A549 (cell line): ENCODE results near the gene CCDC85B. TPM values are rescaled to one million over a fixed set of nuclear protein-coding genes. Genes with fewer than 3 reads are reported as not detected.
A peak's percentile ranks its signal among the peaks of the same experiment; 100 is the strongest.

ENCODE experiments used
- ATAC-seq, 2 experiments: fragments of 200-7000 bp in 1 of 2; fragments of >200 bp in 1 of 2; cut with Nextera tagmentation in 1 of 2; cut with Tn5 transposase in 1 of 2; 3 replicates each; pipeline versions ENCODE4 v1.8.0 to v1.9.1; 2018 to 2020; ENCODE audit warnings: mild to moderate bottlenecking in 1 of 2, moderate library complexity in 1 of 2
- CTCF ChIA-PET: fragments of 300-600 bp; sonication (Branson Sonifier 250); formaldehyde crosslinking; extraction: SDS; loops from one replicate; lab custom pipeline; 2021; ENCODE audit warnings: antibody characterized with exemption, inconsistent platforms; lab: Yijun Ruan, JAX
- POLR2A ChIA-PET: fragments of 350-600 bp; formaldehyde crosslinking; extraction: SDS; loops from one replicate; lab custom pipeline; 2021; ENCODE audit warnings: antibody characterized with exemption, inconsistent platforms; lab: Yijun Ruan, JAX
- DNase-seq, 2 experiments: peaks; one replicate each; pipeline versions ENCODE4 v3.0.0 to v3.0.0-alpha.2; 2011 to 2016; ENCODE audit warnings: low read depth in 1 of 2, low spot score in 1 of 2
- FAIRE-seq: peaks from 2 replicates; lab custom pipeline; 2011; peaks lifted over from hg19 to GRCh38; lab: Jason Lieb, UNC
- H3K27ac ChIP-seq, 2 experiments: fragments of >200 bp; sonication (Bioruptor Twin); formaldehyde crosslinking; 3 replicates each; pipeline ENCODE4 v1.5.1; 2016 to 2017
- H3K4me1 ChIP-seq: fragments of >200 bp; sonication (Bioruptor Twin); formaldehyde crosslinking; 3 replicates; pipeline ENCODE4 v1.6.1; 2016
- H3K4me2 ChIP-seq: fragments of >200 bp; sonication (Bioruptor Twin); formaldehyde crosslinking; 3 replicates; pipeline ENCODE4 v1.6.1; 2016
- H3K4me3 ChIP-seq: fragments of >200 bp; sonication (Bioruptor Twin); formaldehyde crosslinking; 3 replicates; pipeline ENCODE4 v1.5.1; 2016
- H3K9me3 ChIP-seq: fragments of >200 bp; sonication (Bioruptor Twin); formaldehyde crosslinking; 3 replicates; pipeline ENCODE4 v1.6.1; 2016
- CBX2 ChIP-seq: fragments of 200-600 bp; sonication (generic); IDR thresholded peaks from 2 replicates; pipeline ENCODE4 v1.6.1; 2016; ENCODE audit warnings: low read depth, mild to moderate bottlenecking, borderline replicate concordance
- CEBPB ChIP-seq, 2 experiments: fragments of >200 bp in 1 of 2; sonication (Bioruptor Twin) in 1 of 2; formaldehyde crosslinking in 1 of 2; IDR thresholded peaks; 2 replicates each; pipeline ENCODE4 v1.6.1; 2012 to 2016
- CHD2 ChIP-seq: fragments of 150-350 bp; IDR thresholded peaks from 2 replicates; pipeline ENCODE4 v1.6.1; 2014; ENCODE audit warnings: low read length; ENCODE audit not compliant: partially characterized antibody
- CHD4 ChIP-seq: fragments of 200-600 bp; sonication (generic); IDR thresholded peaks from 2 replicates; pipeline ENCODE4 v1.6.1; 2016; ENCODE audit warnings: antibody characterized with exemption, mild to moderate bottlenecking, borderline replicate concordance
- E2F6 ChIP-seq: IDR thresholded peaks from 2 replicates; pipeline ENCODE4 v1.6.1; 2012; ENCODE audit warnings: low read depth, borderline replicate concordance
- EP300 ChIP-seq, 2 experiments: fragments of >200 bp; sonication (Bioruptor Twin); formaldehyde crosslinking; IDR thresholded peaks; 2 replicates in 1 of 2; 3 replicates in 1 of 2; pipeline ENCODE4 v1.6.1; 2016 to 2017
- GATA3 ChIP-seq: IDR thresholded peaks from 2 replicates; pipeline ENCODE4 v1.6.1; 2012; ENCODE audit warnings: borderline replicate concordance
- HEYL ChIP-seq: fragments of 250-450 bp; sonication (Bioruptor Pico); IDR thresholded peaks from 2 replicates; pipeline ENCODE4 v1.8.0; 2021; ENCODE audit warnings: mild to moderate bottlenecking, moderate library complexity
- HOXA7 ChIP-seq: fragments of 250-450 bp; sonication (Bioruptor Pico); IDR thresholded peaks from 2 replicates; pipeline ENCODE4 v1.5.0; 2020; ENCODE audit warnings: mild to moderate bottlenecking, moderate library complexity
- HOXB13 ChIP-seq: fragments of 250-450 bp; sonication (Bioruptor Pico); IDR thresholded peaks from 2 replicates; pipeline ENCODE4 v1.5.0; 2020; ENCODE audit warnings: low read depth, mild to moderate bottlenecking, moderate library complexity
- JUN ChIP-seq, 2 experiments: fragments of >200 bp; sonication (Bioruptor Twin); formaldehyde crosslinking; IDR thresholded peaks; 2 replicates in 1 of 2; 3 replicates in 1 of 2; pipeline ENCODE4 v1.6.1; 2016 to 2017
- JUNB ChIP-seq: fragments of >200 bp; sonication (Bioruptor Twin); formaldehyde crosslinking; IDR thresholded peaks from 2 replicates; pipeline ENCODE4 v1.6.1; 2016
- KDM1A ChIP-seq: fragments of 200-600 bp; sonication (generic); IDR thresholded peaks from 2 replicates; pipeline ENCODE4 v1.6.1; 2016; ENCODE audit warnings: low read depth, mild to moderate bottlenecking
- MAZ ChIP-seq: fragments of 150-350 bp; IDR thresholded peaks from 2 replicates; pipeline ENCODE4 v1.6.1; 2014; ENCODE audit warnings: antibody characterized with exemption, low read depth, low read length, borderline replicate concordance
- NFE2L2 ChIP-seq: fragments of 150-350 bp; conservative IDR thresholded peaks from 2 replicates; pipeline ENCODE4 v1.6.1; 2014; ENCODE audit warnings: low read length
- NR3C1 ChIP-seq: fragments of >200 bp; sonication (Bioruptor Twin); formaldehyde crosslinking; IDR thresholded peaks from 3 replicates; pipeline ENCODE4 v1.6.1; 2017
- PHF8 ChIP-seq: fragments of 200-600 bp; sonication (generic); IDR thresholded peaks from 2 replicates; pipeline ENCODE4 v1.6.1; 2016; ENCODE audit warnings: low read depth, mild to moderate bottlenecking, antibody characterized with exemption, moderate library complexity, borderline replicate concordance
- POLR2AphosphoS2 ChIP-seq: conservative IDR thresholded peaks from 2 replicates; pipeline ENCODE4 v1.6.1; 2012; ENCODE audit warnings: low read length, improper control_type of control experiment, inconsistent platforms
- RNF2 ChIP-seq: fragments of 200-600 bp; sonication (generic); IDR thresholded peaks from 2 replicates; pipeline ENCODE4 v1.6.1; 2016; ENCODE audit warnings: low read depth, mild to moderate bottlenecking, antibody characterized with exemption, moderate library complexity, borderline replicate concordance
- SMC3 ChIP-seq: fragments of >200 bp; sonication (Bioruptor Twin); formaldehyde crosslinking; IDR thresholded peaks from 3 replicates; pipeline ENCODE4 v1.6.1; 2018; ENCODE audit warnings: inconsistent platforms
- ZC3H11A ChIP-seq: fragments of 450-650 bp; IDR thresholded peaks from 2 replicates; pipeline ENCODE4 v1.6.1; 2014; ENCODE audit warnings: antibody characterized with exemption, mild to moderate bottlenecking
- ZNF302 ChIP-seq: fragments of 250-450 bp; sonication (Bioruptor Pico); IDR thresholded peaks from 2 replicates; pipeline ENCODE4 v1.9.0; 2021; ENCODE audit warnings: inconsistent platforms, mild to moderate bottlenecking, moderate library complexity
- WGBS: methylation state at CpG from one replicate; pipeline ENCODE4 v1.1.6; 2017; ENCODE audit errors: missing lambda C conversion rate; 5-methylcytosine and 5-hydroxymethylcytosine counted together
- polyA plus RNA-seq, 4 experiments: library from polyadenylated mRNA; depleted of rRNA in 3 of 4; stranded (reverse); fragments of >200 nt; fragmentation: RNase III in 1 of 4; extraction: RNeasy Plus Mini Kit Qiagen cat#74134 plus additional on column Dnase treatment in 1 of 4; gene quantifications; 2 replicates in 3 of 4; 3 replicates in 1 of 4; pipeline ENCODE4 v1.2.3, GENCODE V29; 2011 to 2017
- TF ChIP-seq, protein P1 (sequence below): fragments of 250-450 bp; sonication (Bioruptor Pico); IDR thresholded peaks from 2 replicates; pipeline ENCODE4 v1.5.0; 2020; ENCODE audit warnings: low read depth, mild to moderate bottlenecking, moderate library complexity
- TF ChIP-seq, protein P2 (sequence below): IDR thresholded peaks from 2 replicates; pipeline ENCODE4 v1.6.1; 2012

CCDC85B gene
- polyA plus RNA-seq, 2 of the 4 experiments (the other 2 are of a cell fraction) = 7.3 to 27.5 TPM

- peak overlapping the region; percentile 9; the same call in 1 of the 3 replicates for H3K4me3 ChIP-seq
- no peak for ATAC-seq
- TF ChIP-seq NFE2L2 (no peak), EP300 (IDR thresholded peaks at IDR 0.05) (no peak), NR3C1 (no peak), JUNB (no peak), HEYL (no peak), CEBPB (IDR thresholded peaks at IDR 0.05) (no peak), SMC3 (no peak), CBX2 (no peak), JUN (IDR thresholded peaks at IDR 0.05) (no peak), RNF2 (no peak), GATA3 (no peak), ZC3H11A (no peak), HOXB13 (no peak), KDM1A (no peak), PHF8 (no peak), ZNF302 (CRISPR knock-in tag) (peak; percentile 41; the same call in 1 of the 2 replicates), CHD2 (no peak)
- TF ChIP-seq, protein P1, sequence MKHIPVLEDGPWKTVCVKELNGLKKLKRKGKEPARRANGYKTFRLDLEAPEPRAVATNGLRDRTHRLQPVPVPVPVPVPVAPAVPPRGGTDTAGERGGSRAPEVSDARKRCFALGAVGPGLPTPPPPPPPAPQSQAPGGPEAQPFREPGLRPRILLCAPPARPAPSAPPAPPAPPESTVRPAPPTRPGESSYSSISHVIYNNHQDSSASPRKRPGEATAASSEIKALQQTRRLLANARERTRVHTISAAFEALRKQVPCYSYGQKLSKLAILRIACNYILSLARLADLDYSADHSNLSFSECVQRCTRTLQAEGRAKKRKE (CRISPR knock-in tag) = peak; percentile 55; the same call in 1 of the 2 replicates
- DNase-seq = no peak
- no peaks in the 10 kb centered on the region for H3K9me3 ChIP-seq
- peak overlapping the region; percentile 98 for H3K4me2 ChIP-seq
- ChIA-PET POLR2A (interaction anchor here (1.1 to 1.9 kb wide), 5 partner anchors 16 to 58 kb away, joined by 5 to 43 read pairs (median 10); partner anchors contain the start of genes CCDC85B, FIBP, FOSL1 and MUS81), CTCF (interaction anchor here (1.7 to 31.6 kb wide), 3 partner anchors 10 to 72 kb away, joined by 4 to 618 read pairs (median 10); partner anchors contain the start of genes CCDC85B, FIBP and FOSL1)
- WGBS = 49% methylated on average over 7 of the region's 7 CpGs
- peaks cover 72% of the 10 kb centered on the region for H3K4me1 ChIP-seq
- FAIRE-seq = no peak
- peak overlapping the region; percentile 93 to 100 for H3K27ac ChIP-seq
These were observed 25.9 kb downstream of the CCDC85B start for GRCh38 chr11:65916391-65916790.

GRCh38 chr11:65917077-65917433 is 26.6 kb downstream of the CCDC85B start:
- POLR2A ChIA-PET = interaction anchor here (0.6 to 1.9 kb wide), 2 partner anchors 28 to 29 kb away, joined by 8 to 10 read pairs; partner anchors contain the start of gene FIBP
- ATAC-seq (no peak), FAIRE-seq (no peak), DNase-seq (no peak)
- CTCF ChIA-PET = interaction anchor here (31.6 kb wide), 1 partner anchor 23 kb away, joined by 618 read pairs; the partner anchor contains the start of genes CCDC85B, FIBP and FOSL1
- Histone ChIP-seq H3K27ac (peak overlapping the region; percentile 93 to 100), H3K4me1 (peaks cover 65% of the 10 kb centered on the region)
- TF ChIP-seq POLR2AphosphoS2 = 0 out of 2 replicates have a peak, but pooled peaks have one; percentile 1
- TF ChIP-seq JUNB = no peak
- TF ChIP-seq, all 56 proteins: peak for 1
- Histone ChIP-seq H3K9me3 (no peaks in the 10 kb centered on the region), H3K4me3 (no peak overlapping the region), H3K4me2 (peak overlapping the region; percentile 98)
- 77% methylated on average over 3 of the region's 3 CpGs for WGBS

DNA sequence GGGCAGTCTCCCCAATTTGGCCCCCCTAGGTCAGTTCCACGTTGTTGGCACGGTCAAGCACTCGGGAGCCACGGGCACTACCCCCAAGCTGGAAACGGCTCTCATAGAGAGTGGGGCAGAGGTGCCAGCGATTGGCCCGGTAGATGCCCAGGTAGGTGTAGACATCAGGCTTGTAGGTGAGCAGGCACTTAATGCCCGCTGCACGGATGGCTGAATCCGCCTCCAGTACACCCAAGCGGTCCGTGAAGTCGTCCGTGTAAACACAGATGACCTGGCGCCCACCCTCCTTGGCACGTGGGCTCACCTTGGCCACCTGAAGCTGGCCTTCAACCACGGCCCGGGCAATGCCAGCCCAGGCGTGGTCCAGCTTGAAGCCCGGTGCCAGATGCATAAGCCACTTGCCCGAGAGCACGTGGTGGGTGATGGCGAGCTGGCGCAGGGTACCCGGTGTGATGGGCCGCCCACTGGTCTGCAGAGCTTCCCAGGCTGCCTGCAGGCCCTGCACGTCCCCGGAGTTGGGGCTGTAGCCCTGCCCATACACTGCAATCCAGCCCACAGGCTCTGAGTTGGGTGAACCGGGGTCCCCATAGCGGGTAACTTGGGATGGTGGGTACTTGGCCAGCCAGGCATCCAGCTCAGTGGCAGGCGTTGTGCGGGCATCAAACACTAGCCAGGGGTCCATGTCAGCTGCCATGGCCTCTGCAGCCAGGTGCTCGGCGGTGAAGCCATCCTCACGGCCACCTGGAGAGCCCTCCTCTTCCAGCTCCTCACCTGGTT is 27.1 kb downstream of the CCDC85B start:
- CTCF ChIA-PET = interaction anchor here (1.2 to 31.6 kb wide), 2 partner anchors 24 to 47 kb away, joined by 3 to 618 read pairs; partner anchors contain the start of genes CCDC85B, FIBP and FOSL1

More for the DNA sequence above, 27.1 kb downstream of the CCDC85B start:
- POLR2A ChIA-PET = interaction anchor here (0.6 to 1.9 kb wide), 6 partner anchors 15 to 29 kb away, joined by 3 to 8 read pairs (median 6); partner anchors contain the start of genes CCDC85B and FIBP
- ATAC-seq (no peak), FAIRE-seq (no peak), DNase-seq (no peak)
- TF ChIP-seq MAZ (no peak), PHF8 (no peak), RNF2 (no peak), JUN (IDR thresholded peaks at IDR 0.05) (no peak), CHD4 (no peak), HOXA7 (CRISPR knock-in tag) (no peak), E2F6 (no peak; the same call in 1 of the 2 replicates)
- TF ChIP-seq, protein P2, sequence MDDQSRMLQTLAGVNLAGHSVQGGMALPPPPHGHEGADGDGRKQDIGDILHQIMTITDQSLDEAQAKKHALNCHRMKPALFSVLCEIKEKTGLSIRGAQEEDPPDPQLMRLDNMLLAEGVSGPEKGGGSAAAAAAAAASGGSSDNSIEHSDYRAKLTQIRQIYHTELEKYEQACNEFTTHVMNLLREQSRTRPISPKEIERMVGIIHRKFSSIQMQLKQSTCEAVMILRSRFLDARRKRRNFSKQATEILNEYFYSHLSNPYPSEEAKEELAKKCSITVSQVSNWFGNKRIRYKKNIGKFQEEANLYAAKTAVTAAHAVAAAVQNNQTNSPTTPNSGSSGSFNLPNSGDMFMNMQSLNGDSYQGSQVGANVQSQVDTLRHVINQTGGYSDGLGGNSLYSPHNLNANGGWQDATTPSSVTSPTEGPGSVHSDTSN = no peak
- H3K4me2 ChIP-seq = peak overlapping the region; percentile 98
- peaks cover 60% of the 10 kb centered on the region for H3K4me1 ChIP-seq
- H3K27ac ChIP-seq = peak overlapping the region; percentile 95 to 100
- H3K9me3 ChIP-seq = no peaks in the 10 kb centered on the region
- peak overlapping the region; percentile 97 for H3K4me3 ChIP-seq
- 93% methylated on average over 31 of the region's 35 CpGs for WGBS
